Mammary microvascular endothelial cell (primary cell): ENCODE data around the gene SOCS7. TPM values are rescaled to one million over a fixed set of nuclear protein-coding genes. Genes with fewer than 3 reads are reported as not detected.

ENCODE experiments used
- total RNA-seq: library from RNA; depleted of rRNA; stranded (reverse); fragments of >200 nt; gene quantifications from 2 replicates; pipeline ENCODE4 v1.2.3, GENCODE V29; 2015

SOCS7 gene
- total RNA-seq = 2.9 and 4.4 TPM in 2 replicates

GRCh38 chr17:38351412-38352222 is at the start of gene SOCS7:
Gene SOCS7, plus strand, starts transcription at chr17:38351844. Its CDS starts 209 bp downstream, at chr17:38352053.

GRCh38 chr17:38343608-38344419 is 7.8 kb upstream of the SOCS7 start, which contains the start of gene GPR179:
Gene GPR179, minus strand, starts transcription at chr17:38343956. Its CDS starts 167 bp downstream, at chr17:38343789.

GRCh38 chr17:38428112-38428642 is 76.5 kb downstream of the SOCS7 start, which contains the start of gene ARHGAP23:
Gene ARHGAP23, plus strand, starts transcription at chr17:38428464. Its CDS starts 22 bp downstream, at chr17:38428486.

Other genes starting within 250 kb of the SOCS7 start
- gene TBC1D3E, start 223.9 kb upstream of the SOCS7 start, total RNA-seq = 0.89 TPM in 1 of 2 replicates, not detected in the other
- not detected in 2 replicates for gene TBC1D3, start 159.3 kb upstream of the SOCS7 start, total RNA-seq
- gene MRPL45, start 54.7 kb upstream of the SOCS7 start, total RNA-seq = 34.5 and 37.8 TPM in 2 replicates
- gene GPR179, start 7.9 kb upstream of the SOCS7 start, total RNA-seq = not detected in 2 replicates
- 127 and 150 TPM in 2 replicates for gene ARHGAP23, start 76.6 kb downstream of the SOCS7 start, total RNA-seq